Measurements from ENCODE around the gene ADAMTS7. TPM values are rescaled to one million over a fixed set of nuclear protein-coding genes. Genes with fewer than 3 reads are reported as not detected.
"Not testable (repeated sequence)": the region's sequence is repeated elsewhere in the genome, so short reads cannot be mapped to it uniquely, and the experiment has no call there.

ADAMTS7 gene
- total RNA-seq, 4 donors from 2014 or later, result 0.59 to 2.1 (median 0.60) TPM

GRCh38 chr15:78850941-78851755, 39.9 kb upstream of the ADAMTS7 start:
- intact Hi-C loops (cut with DNase I; ENCODE audit: low total_unique reads), result no loop called here
- TF ChIP-seq POLR2A (IDR thresholded peaks at IDR 0.05), result no peak
- TF ChIP-seq CTCF (IDR thresholded peaks at IDR 0.05), result no peak
- no peak for DNase-seq (ENCODE audit: low spot score in 2 of 2)
- H3K4me3 ChIP-seq (ENCODE audit: low read depth, poor library complexity, severe bottlenecking), result no peak overlapping the region
- 53 to 55% methylated on average over 6 of the region's 6 CpGs for WGBS, 2 donors

- WGBS, 2 donors, result 89 to 97% methylated on average over 2 of the region's 2 CpGs
- TF ChIP-seq CTCF (IDR thresholded peaks at IDR 0.05) (no peak), POLR2A (IDR thresholded peaks at IDR 0.05) (no peak)
- intact Hi-C loops (cut with DNase I; ENCODE audit: low total_unique reads), result no loop called here
- no peak overlapping the region for H3K4me3 ChIP-seq (ENCODE audit: low read depth, poor library complexity, severe bottlenecking)
- no peak for DNase-seq (ENCODE audit: low spot score in 2 of 2)
Measured at GRCh38 chr15:78850352-78850751, 39.1 kb upstream of the ADAMTS7 start.

GRCh38 chr15:78847387-78847906, 36.2 kb upstream of the ADAMTS7 start:
- intact Hi-C loops (cut with DNase I; ENCODE audit: low total_unique reads); H3K4me3 ChIP-seq (ENCODE audit: low read depth, poor library complexity, severe bottlenecking); DNase-seq (ENCODE audit: low spot score in 2 of 2): not testable (repeated sequence)
- 87 to 91% methylated on average over 15 of the region's 15 CpGs for WGBS, 2 donors

GRCh38 chr15:78846906-78847305, 35.6 kb upstream of the ADAMTS7 start:
- H3K4me3 ChIP-seq (ENCODE audit: low read depth, poor library complexity, severe bottlenecking); DNase-seq (ENCODE audit: low spot score in 2 of 2); intact Hi-C loops (cut with DNase I; ENCODE audit: low total_unique reads): not testable (repeated sequence)
- 73% methylated on average over 9 of the region's 27 CpGs; no CpG with 5 or more reads in 1 of the 2 donors for WGBS, 2 donors

- WGBS, 2 donors, result 84 to 85% methylated on average over 3 of the region's 3 CpGs
- intact Hi-C loops (cut with DNase I; ENCODE audit: low total_unique reads), result no loop called here
- TF ChIP-seq CTCF (IDR thresholded peaks at IDR 0.05), result no peak
- TF ChIP-seq POLR2A (IDR thresholded peaks at IDR 0.05), result no peak
- no peak for DNase-seq (ENCODE audit: low spot score in 2 of 2)
- no peak overlapping the region for H3K4me3 ChIP-seq (ENCODE audit: low read depth, poor library complexity, severe bottlenecking)
Measured at GRCh38 chr15:78842519-78842918, 31.3 kb upstream of the ADAMTS7 start.

- intact Hi-C loops (cut with DNase I; ENCODE audit: low total_unique reads), result no loop called here
- WGBS, 2 donors, result 87 to 92% methylated on average over 6 of the region's 6 CpGs
- TF ChIP-seq CTCF (IDR thresholded peaks at IDR 0.05), result no peak
- no peak for TF ChIP-seq POLR2A (IDR thresholded peaks at IDR 0.05)
- no peak overlapping the region for H3K4me3 ChIP-seq (ENCODE audit: low read depth, poor library complexity, severe bottlenecking)
- no peak for DNase-seq (ENCODE audit: low spot score in 2 of 2)
Measured at GRCh38 chr15:78841891-78842290, 30.6 kb upstream of the ADAMTS7 start.

- no peak for DNase-seq (ENCODE audit: low spot score in 2 of 2)
- intact Hi-C loops (cut with DNase I; ENCODE audit: low total_unique reads), result no loop called here
- 61 to 72% methylated on average over 3 of the region's 3 CpGs for WGBS, 2 donors
- TF ChIP-seq CTCF (IDR thresholded peaks at IDR 0.05) (no peak), POLR2A (IDR thresholded peaks at IDR 0.05) (no peak)
- H3K4me3 ChIP-seq (ENCODE audit: low read depth, poor library complexity, severe bottlenecking), result no peak overlapping the region
Measured at GRCh38 chr15:78841376-78841706, 30.1 kb upstream of the ADAMTS7 start.
